Psoas muscle (tissue), 8 donors: ENCODE results near the gene LGALS3BP. TPM values are rescaled to one million over a fixed set of nuclear protein-coding genes. Genes with fewer than 3 reads are reported as not detected.

Experiments used
- ATAC-seq, 4 donors: fragments of 200-7000 bp; cut with Tn5 transposase; one replicate each; pipeline ENCODE4 v1.9.1; 2020; ENCODE audit warnings: moderate library complexity in 3 of 4, mild to moderate bottlenecking in 2 of 4
- DNase-seq, 2 donors: peaks; one replicate each; pipeline ENCODE4 v3.0.0-alpha.2; 2020
- H3K27ac ChIP-seq: fragments of 200-600 bp; one replicate; pipeline ENCODE4 v1.8.0; 2022
- H3K27me3 ChIP-seq, 3 donors: fragments of 200-600 bp in 1 of 3; one replicate each; pipeline versions ENCODE4 v1.6.1 to v1.8.0; 2013 to 2022; ENCODE audit warnings: low read length in 2 of 3, mild to moderate bottlenecking in 2 of 3, moderate library complexity in 1 of 3; ENCODE audit not compliant: insufficient read depth in 3 of 3
- H3K36me3 ChIP-seq, 2 donors: fragments of 200-600 bp in 1 of 2; one replicate each; pipeline versions ENCODE4 v1.6.1 to v1.8.0; 2013 to 2022; ENCODE audit warnings: low read depth in 1 of 2, mild to moderate bottlenecking in 1 of 2, moderate library complexity in 1 of 2; ENCODE audit not compliant: insufficient read depth in 1 of 2
- H3K4me1 ChIP-seq: fragments of 200-600 bp; one replicate; pipeline ENCODE4 v1.8.0; 2022
- H3K4me3 ChIP-seq: fragments of 200-600 bp; one replicate; pipeline ENCODE4 v1.8.0; 2022; ENCODE audit warnings: mild to moderate bottlenecking
- H3K9me3 ChIP-seq: fragments of 200-600 bp; one replicate; pipeline ENCODE4 v1.8.0; 2022
- WGBS, 3 donors: extraction: QIAGEN DNeasy Blood & Tissue Kit; methylation state at CpG; one replicate each; pipeline versions ENCODE4 v1.1.6 to v1.1.7; 2013; 5-methylcytosine and 5-hydroxymethylcytosine counted together
- intact Hi-C, 2 donors: fragments of 100-400 bp; cut with DNase I; formaldehyde crosslinking; loops; one replicate each; pipeline versions ENCODE4 v1.11.0 to v1.14.2; 2022
- polyA plus RNA-seq, 3 donors: library from polyadenylated mRNA; stranded (reverse); fragments of 200-250 nt; gene quantifications; one replicate each; pipeline ENCODE4 v1.2.3, GENCODE V29; 2013
- total RNA-seq, 4 donors: library from RNA; stranded (reverse); fragmentation: NEBNext Ultra II Directional in 2 of 4; extraction: Animal tissue kit (Norgen Biotek cat#: 25700) in 2 of 4; gene quantifications; one replicate each; pipeline versions ENCODE4 v1.2.1 to v1.2.4, GENCODE V29; 2021 to 2023
- TF ChIP-seq, protein P1 (sequence below): fragments of 200-600 bp; IDR thresholded peaks from one replicate; pipeline ENCODE4 v1.8.0; 2022; ENCODE audit warnings: antibody characterized with exemption
- donor health status: healthy with polysubstance abuse.
- donor health status: DM: no; HTN: no; CAD: no; lungs with moderate emphysema.
- donor health status: Bipolar disorder and iron deficiency.
- donor health status: healthy.
- donor health status: DM: yes; HTN: yes; CAD: no.
- donor health status: DM: no; HTN: no; CAD: no.
- donor health status: DM: no; HTN: no; CAD: no.
- donor health status: DM: yes; HTN: yes; CAD: no.

LGALS3BP gene
- total and polyA plus RNA-seq, 7 donors: 8.9 to 35.5 (median 14.9) TPM

DNA sequence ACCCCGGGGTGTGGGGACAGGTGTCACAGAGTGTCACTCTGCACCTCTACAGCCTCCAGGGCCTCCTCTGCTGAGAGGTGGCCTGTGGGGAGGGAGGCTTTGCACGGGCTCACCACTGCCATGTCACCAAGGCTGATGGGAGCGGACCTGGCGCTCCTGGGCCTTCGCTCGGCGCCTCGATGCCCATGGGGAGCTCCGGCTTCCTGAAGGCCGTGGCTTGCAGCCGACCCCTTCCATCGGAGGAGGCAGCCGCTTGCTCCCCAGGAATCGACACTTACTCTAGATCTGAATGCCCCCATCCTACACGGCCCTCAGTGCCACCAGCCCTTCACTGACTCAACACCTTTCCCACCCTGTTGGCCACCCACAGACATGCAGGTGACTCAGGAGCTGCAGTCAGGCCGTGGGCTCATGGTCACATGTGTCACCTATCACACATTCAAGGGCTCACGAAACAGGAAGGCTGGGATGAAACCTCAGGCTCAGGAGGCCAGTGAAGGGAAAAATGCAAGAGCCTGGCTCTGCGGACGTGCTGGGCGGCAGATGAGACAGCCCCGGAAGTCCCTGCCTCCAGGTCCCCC lies 11.9 kb downstream of the LGALS3BP start:
- TF ChIP-seq, protein P1, sequence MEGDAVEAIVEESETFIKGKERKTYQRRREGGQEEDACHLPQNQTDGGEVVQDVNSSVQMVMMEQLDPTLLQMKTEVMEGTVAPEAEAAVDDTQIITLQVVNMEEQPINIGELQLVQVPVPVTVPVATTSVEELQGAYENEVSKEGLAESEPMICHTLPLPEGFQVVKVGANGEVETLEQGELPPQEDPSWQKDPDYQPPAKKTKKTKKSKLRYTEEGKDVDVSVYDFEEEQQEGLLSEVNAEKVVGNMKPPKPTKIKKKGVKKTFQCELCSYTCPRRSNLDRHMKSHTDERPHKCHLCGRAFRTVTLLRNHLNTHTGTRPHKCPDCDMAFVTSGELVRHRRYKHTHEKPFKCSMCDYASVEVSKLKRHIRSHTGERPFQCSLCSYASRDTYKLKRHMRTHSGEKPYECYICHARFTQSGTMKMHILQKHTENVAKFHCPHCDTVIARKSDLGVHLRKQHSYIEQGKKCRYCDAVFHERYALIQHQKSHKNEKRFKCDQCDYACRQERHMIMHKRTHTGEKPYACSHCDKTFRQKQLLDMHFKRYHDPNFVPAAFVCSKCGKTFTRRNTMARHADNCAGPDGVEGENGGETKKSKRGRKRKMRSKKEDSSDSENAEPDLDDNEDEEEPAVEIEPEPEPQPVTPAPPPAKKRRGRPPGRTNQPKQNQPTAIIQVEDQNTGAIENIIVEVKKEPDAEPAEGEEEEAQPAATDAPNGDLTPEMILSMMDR: no peak

DNA sequence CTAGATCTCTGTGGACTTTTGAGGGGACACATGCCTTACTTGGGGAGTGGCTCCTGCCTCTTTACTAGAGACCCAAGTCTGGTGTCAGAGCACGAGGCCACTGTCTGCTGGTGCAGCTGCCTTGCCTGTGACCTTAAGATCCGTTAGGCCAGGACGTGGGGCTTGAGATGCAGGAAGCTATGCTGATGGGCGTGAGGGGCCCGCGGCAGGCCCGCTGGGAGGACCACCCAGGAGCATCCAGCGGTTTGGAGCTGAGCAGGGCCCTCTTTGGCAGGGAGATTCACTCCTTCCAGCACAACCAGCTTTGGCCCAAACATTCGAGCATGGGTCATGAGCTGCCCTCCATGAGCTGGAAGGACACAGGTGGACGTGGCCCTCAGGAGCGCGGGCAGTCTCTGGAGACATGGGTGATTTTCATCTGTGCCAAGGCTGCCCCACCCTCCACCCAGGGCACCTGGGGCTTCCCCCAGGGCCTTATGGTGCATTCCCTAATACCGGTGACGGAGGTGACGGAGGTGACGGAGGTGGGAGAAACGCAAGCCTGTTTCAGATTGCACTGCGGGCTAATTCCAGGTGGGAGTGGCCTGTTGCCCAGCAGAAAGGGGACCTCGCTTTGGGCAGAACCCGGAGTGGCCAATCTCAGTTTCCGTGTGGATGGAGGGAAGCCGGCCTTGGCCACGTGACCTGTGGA lies 12.7 kb downstream of the LGALS3BP start:
- intact Hi-C loops: no loop called here
- Histone ChIP-seq H3K9me3 (no peaks in the 10 kb centered on the region), H3K4me1 (no peaks in the 10 kb centered on the region), H3K27me3 (no peaks in the 10 kb centered on the region), H3K36me3 (no peaks in the 10 kb centered on the region), H3K4me3 (no peak overlapping the region), H3K27ac (no peak overlapping the region)
- no peak for DNase-seq
- 81 to 87% (median 83%) methylated on average over 23 of the region's 23 CpGs for whole genome bisulfite sequencing, 3 donors
- TF ChIP-seq, protein P1: no peak
- no peak for ATAC-seq

More for the DNA sequence above, 11.9 kb downstream of the LGALS3BP start:
- H3K36me3 ChIP-seq: no peaks in the 10 kb centered on the region
- H3K4me3 ChIP-seq: no peak overlapping the region
- 93 to 96% (median 94%) methylated on average over 20 to 21 of the region's 21 CpGs for WGBS, 3 donors
- H3K4me1 ChIP-seq: no peaks in the 10 kb centered on the region
- no peaks in the 10 kb centered on the region for H3K9me3 ChIP-seq
- ATAC-seq: no peak
- DNase-seq: no peak
- no peaks in the 10 kb centered on the region for H3K27me3 ChIP-seq
- intact Hi-C loops: no loop called here
- no peak overlapping the region for H3K27ac ChIP-seq

DNA sequence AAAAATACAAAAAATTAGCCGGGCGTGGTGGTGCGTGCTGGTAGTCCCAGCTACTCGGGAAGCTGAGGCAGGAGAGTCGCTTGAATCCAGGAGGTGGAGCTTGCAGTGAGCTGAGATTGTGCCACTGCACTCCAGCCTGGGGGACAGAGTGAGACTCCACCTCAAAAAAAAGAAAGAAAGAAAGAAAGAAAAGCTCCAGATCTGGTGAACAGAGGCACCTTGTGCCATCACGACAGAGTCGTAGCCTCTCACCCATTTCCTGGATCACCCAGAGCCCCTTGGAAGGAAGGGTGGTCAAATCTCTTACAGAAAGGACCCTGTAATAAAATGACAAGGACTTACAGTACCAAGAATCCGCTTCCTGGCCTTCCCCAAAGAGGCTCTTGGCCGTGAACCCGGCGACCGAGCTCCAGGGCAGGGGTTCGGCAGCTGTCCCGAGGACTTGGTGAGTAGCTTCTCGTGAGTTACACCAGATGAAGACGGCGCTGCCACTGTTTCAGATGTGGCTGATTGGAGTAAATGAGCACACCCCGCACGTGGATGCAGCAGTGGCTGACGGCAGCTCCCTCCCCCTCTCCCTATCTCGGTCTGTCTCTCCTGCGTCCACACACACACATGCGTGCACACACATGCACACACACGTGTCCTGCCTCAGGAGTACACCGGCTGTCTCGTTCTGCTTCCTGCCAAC lies 13.5 kb downstream of the LGALS3BP start:
- DNase-seq: no peak
- 66 to 78% (median 71%) methylated on average over 26 of the region's 26 CpGs for WGBS, 3 donors

DNA sequence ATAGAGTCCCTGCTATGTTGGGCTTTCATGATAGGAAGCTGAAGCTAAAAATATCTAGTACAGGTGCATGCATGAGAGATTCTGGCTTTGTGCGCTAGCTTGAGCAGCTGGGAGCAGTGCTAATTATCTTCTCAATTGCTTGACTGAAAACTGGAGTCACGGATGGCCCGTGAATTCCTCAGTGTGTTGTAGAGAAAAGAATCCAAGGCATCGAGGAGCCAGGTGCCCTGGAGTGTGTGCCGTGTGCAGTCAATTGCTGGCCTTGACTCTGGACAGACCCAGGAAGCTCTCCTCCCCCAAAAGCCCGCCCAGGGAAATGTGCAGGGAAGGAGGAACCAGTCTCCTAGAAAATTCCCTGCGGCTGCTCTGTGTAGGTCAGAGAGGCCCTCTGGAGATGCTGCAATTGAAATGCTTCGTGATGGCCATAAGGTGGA lies 14.2 kb downstream of the LGALS3BP start:
- TF ChIP-seq, protein P1: no peak
- 34 to 53% (median 45%) methylated on average over 8 of the region's 8 CpGs for WGBS, 3 donors
- no peak overlapping the region for H3K4me3 ChIP-seq
- H3K27ac ChIP-seq: no peak overlapping the region
- ATAC-seq (no peak), DNase-seq (no peak)
- intact Hi-C loops: no loop called here
- no peaks in the 10 kb centered on the region for H3K27me3 ChIP-seq
- no peaks in the 10 kb centered on the region for H3K36me3 ChIP-seq
- H3K9me3 ChIP-seq: no peaks in the 10 kb centered on the region
- no peaks in the 10 kb centered on the region for H3K4me1 ChIP-seq

More for the DNA sequence above, 13.5 kb downstream of the LGALS3BP start:
- intact Hi-C loops: no loop called here
- Histone ChIP-seq H3K27me3 (no peaks in the 10 kb centered on the region), H3K9me3 (no peaks in the 10 kb centered on the region), H3K4me1 (no peaks in the 10 kb centered on the region), H3K27ac (no peak overlapping the region), H3K36me3 (no peaks in the 10 kb centered on the region), H3K4me3 (no peak overlapping the region)
- TF ChIP-seq, protein P1: no peak
- ATAC-seq: no peak
